Measurements from ENCODE around the gene TTC33.

DNA sequence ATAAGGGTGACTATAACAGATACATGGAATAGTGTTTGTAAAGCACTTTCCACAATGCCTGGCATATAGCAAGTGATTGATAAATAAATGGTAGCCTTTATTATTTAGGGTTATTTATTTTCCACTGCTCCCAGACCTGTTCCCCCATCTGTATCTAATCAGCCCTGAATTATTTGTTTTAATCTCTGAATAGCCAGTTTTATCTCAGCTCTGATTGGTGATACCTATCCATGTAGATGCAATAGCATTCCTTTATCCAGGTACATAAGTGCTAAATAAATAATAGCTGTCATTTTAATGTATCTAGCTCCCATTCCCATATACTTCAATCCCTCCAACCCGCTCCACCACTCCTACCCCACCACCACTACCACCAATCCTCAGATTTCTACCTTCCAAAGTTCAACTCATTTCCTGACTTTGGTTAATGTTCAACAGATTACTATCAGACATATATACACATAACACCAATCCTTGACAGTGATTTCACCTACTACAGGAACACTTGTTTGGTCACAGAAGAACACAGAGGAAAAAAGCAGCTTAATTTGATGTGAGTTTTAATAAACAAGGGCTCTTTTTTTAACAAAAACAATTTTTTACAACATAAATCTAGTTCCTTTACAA lies 28.4 kb upstream of the TTC33 start:
- TF ChIP-seq, protein P1, sequence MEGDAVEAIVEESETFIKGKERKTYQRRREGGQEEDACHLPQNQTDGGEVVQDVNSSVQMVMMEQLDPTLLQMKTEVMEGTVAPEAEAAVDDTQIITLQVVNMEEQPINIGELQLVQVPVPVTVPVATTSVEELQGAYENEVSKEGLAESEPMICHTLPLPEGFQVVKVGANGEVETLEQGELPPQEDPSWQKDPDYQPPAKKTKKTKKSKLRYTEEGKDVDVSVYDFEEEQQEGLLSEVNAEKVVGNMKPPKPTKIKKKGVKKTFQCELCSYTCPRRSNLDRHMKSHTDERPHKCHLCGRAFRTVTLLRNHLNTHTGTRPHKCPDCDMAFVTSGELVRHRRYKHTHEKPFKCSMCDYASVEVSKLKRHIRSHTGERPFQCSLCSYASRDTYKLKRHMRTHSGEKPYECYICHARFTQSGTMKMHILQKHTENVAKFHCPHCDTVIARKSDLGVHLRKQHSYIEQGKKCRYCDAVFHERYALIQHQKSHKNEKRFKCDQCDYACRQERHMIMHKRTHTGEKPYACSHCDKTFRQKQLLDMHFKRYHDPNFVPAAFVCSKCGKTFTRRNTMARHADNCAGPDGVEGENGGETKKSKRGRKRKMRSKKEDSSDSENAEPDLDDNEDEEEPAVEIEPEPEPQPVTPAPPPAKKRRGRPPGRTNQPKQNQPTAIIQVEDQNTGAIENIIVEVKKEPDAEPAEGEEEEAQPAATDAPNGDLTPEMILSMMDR (IDR thresholded peaks at IDR 0.05) = no peak
- peak; percentile 87 for TF ChIP-seq POLR2A (IDR thresholded peaks at IDR 0.05)

All from right lobe of liver (tissue), 4 donors.